Stomach (tissue), 19 donors: ENCODE data around the gene GTF2H3. TPM values are rescaled to one million over a fixed set of nuclear protein-coding genes. Genes with fewer than 3 reads are reported as not detected.

Experiments
- DNase-seq, 2 donors: peaks; one replicate each; pipeline versions ENCODE4 v3.0.0 to v3.0.0-alpha.2; 2013 to 2019
- H3K27ac ChIP-seq, 5 donors: fragments of 200-600 bp in 4 of 5; sonication (generic) in 4 of 5; one replicate each; pipeline ENCODE4 v1.5.1; 2013 to 2019; ENCODE audit warnings: mild to moderate bottlenecking in 1 of 5, moderate library complexity in 1 of 5
- H3K27me3 ChIP-seq, 3 donors: fragments of 200-600 bp; sonication (generic); one replicate each; pipeline ENCODE4 v1.5.1; 2017 to 2019; ENCODE audit warnings: mixed run types in 1 of 3
- H3K36me3 ChIP-seq, 4 donors: fragments of 200-600 bp; sonication (generic); 1 replicate in 3 of 4; 2 replicates in 1 of 4; pipeline ENCODE4 v1.5.1; 2016 to 2019
- H3K4me1 ChIP-seq, 4 donors: fragments of 200-600 bp; sonication (generic); one replicate each; pipeline ENCODE4 v1.5.1; 2016 to 2019
- H3K4me3 ChIP-seq, 4 donors: fragments of 200-600 bp; sonication (generic) in 3 of 4; one replicate each; pipeline ENCODE4 v1.5.1; 2016 to 2019; ENCODE audit warnings: mild to moderate bottlenecking in 1 of 4
- H3K9me3 ChIP-seq, 4 donors: fragments of 200-600 bp; sonication (generic); one replicate each; pipeline ENCODE4 v1.5.1; 2016 to 2019
- CTCF ChIP-seq, 7 experiments: fragments of 450-650 bp in 4 of 7; fragments of 200-600 bp in 3 of 7; sonication (generic) in 3 of 7; IDR thresholded peaks; one replicate each; pipeline ENCODE4 v1.5.1; 2016 to 2019; ENCODE audit warnings: antibody characterized with exemption in 7 of 7, control low read depth in 2 of 7, mild to moderate bottlenecking in 1 of 7
- EP300 ChIP-seq: sonication (generic); formaldehyde crosslinking; IDR thresholded peaks from one replicate; pipeline ENCODE4 v1.6.1; 2017; ENCODE audit warnings: antibody characterized with exemption
- POLR2A ChIP-seq, 4 donors: fragments of 450-650 bp; IDR thresholded peaks; one replicate each; pipeline ENCODE4 v1.6.1; 2016; ENCODE audit warnings: antibody characterized with exemption in 4 of 4, control low read depth in 2 of 4, mild to moderate bottlenecking in 1 of 4, moderate library complexity in 1 of 4
- POLR2AphosphoS5 ChIP-seq, 3 donors: sonication (generic); formaldehyde crosslinking; IDR thresholded peaks; one replicate each; pipeline ENCODE4 v1.6.1; 2016; ENCODE audit warnings: antibody characterized with exemption in 3 of 3
- WGBS, 5 donors: extraction: QIAGEN DNeasy Blood & Tissue Kit in 3 of 5; methylation state at CpG; one replicate each; pipeline versions ENCODE4 v1.1.5 to v1.1.7; 2013 to 2018; 5-methylcytosine and 5-hydroxymethylcytosine counted together
- intact Hi-C: fragments of 100-400 bp; cut with DNase I; formaldehyde crosslinking; loops from one replicate; pipeline ENCODE4 v1.15.1; 2023; ENCODE audit warnings: low total_unique reads
- long read RNA-seq, 10 donors: transcript quantifications; one replicate each; lab custom pipeline, GENCODE V29; 2026
- polyA plus RNA-seq, 3 donors: library from polyadenylated mRNA; stranded (reverse); fragments of 200-250 nt; gene quantifications; one replicate each; pipeline ENCODE4 v1.2.3, GENCODE V29; 2013
- total RNA-seq, 5 donors: library from RNA; depleted of rRNA; stranded (reverse); fragments of >200 nt; gene quantifications; one replicate each; pipeline versions ENCODE4 v1.1.0 to v1.2.3, GENCODE V29; 2014 to 2016
- donor health status: healthy with polysubstance abuse.
- donor health status: Bipolar disorder and iron deficiency.
- donor health status: healthy.

The GTF2H3 gene
- total RNA-seq = 10 to 100 TPM in 1 of 5 donors, 1 to 10 TPM in 3, not detected in 1; 2.9 to 40.2 (median 6.1) TPM
- 10 to 100 TPM in 1 of 3 donors, 1 to 10 TPM in 2; 5.2 to 10.3 (median 7.8) TPM for polyA plus RNA-seq
- long read RNA-seq, donor 1, partial matches to known transcripts = 0 of 4 reads
- long read RNA-seq, donor 1, other reads (novel, unspliced or antisense) = 0 of 4 reads
- long read RNA-seq, donor 2, transcript GTF2H3-212 (13 exons, 3,329 nt) = major isoform, 5 of 10 reads
- long read RNA-seq, donor 2, partial matches to known transcripts = 5 of 10 reads
- long read RNA-seq, donor 2, other reads (novel, unspliced or antisense) = 0 of 10 reads
- long read RNA-seq, donor 3, partial matches to known transcripts = 0 of 2 reads
- long read RNA-seq, donor 3, other reads (novel, unspliced or antisense) = 0 of 2 reads
- long read RNA-seq, donor 4 = 0 reads
- long read RNA-seq, donor 5, partial matches to known transcripts = 0 of 5 reads
- long read RNA-seq, donor 5, other reads (novel, unspliced or antisense) = 0 of 5 reads
- long read RNA-seq, donor 6, transcript GTF2H3-212 (13 exons, 3,329 nt) = major isoform, 13 of 14 reads
- long read RNA-seq, donor 6, partial matches to known transcripts = 0 of 14 reads
- long read RNA-seq, donor 6, other reads (novel, unspliced or antisense) = 0 of 14 reads
- long read RNA-seq, donor 7, partial matches to known transcripts = 0 of 2 reads
- long read RNA-seq, donor 7, other reads (novel, unspliced or antisense) = 0 of 2 reads
- long read RNA-seq, donor 8, transcript GTF2H3-212 (13 exons, 3,329 nt) = major isoform, 8 of 9 reads
- long read RNA-seq, donor 8, partial matches to known transcripts = 0 of 9 reads
- long read RNA-seq, donor 8, other reads (novel, unspliced or antisense) = 0 of 9 reads
- long read RNA-seq, donor 9, partial matches to known transcripts = 0 of 5 reads
- long read RNA-seq, donor 9, other reads (novel, unspliced or antisense) = 0 of 5 reads
- long read RNA-seq, donor 10, partial matches to known transcripts = 0 of 2 reads
- long read RNA-seq, donor 10, other reads (novel, unspliced or antisense) = 0 of 2 reads

GRCh38 chr12:123633379-123634141 lies at the start of gene GTF2H3, which contains the start of gene EIF2B1:
Gene GTF2H3, plus strand, starts transcription at chr12:123633829. Its CDS starts 31 bp downstream, at chr12:123633860.
Gene EIF2B1, minus strand, starts transcription at chr12:123633686. Its CDS starts 129 bp downstream, at chr12:123633557.
- peak within 1 kb of the TSS; percentile 64 to 94 (median 87) for H3K4me3 ChIP-seq
- intact Hi-C loops = no loop called here

GRCh38 chr12:123591702-123592481 lies 41.7 kb upstream of the GTF2H3 start:
- no peak for TF ChIP-seq POLR2AphosphoS5 (IDR thresholded peaks at IDR 0.05)
- no peak for TF ChIP-seq CTCF (IDR thresholded peaks at IDR 0.05)
- TF ChIP-seq POLR2A (IDR thresholded peaks at IDR 0.05) = no peak
- TF ChIP-seq EP300 = no peak
- DNase-seq = no peak
- peaks cover 23 to 74% (median 49%) of the 10 kb centered on the region in 4 donors for H3K4me1 ChIP-seq
- H3K9me3 ChIP-seq = no peaks in the 10 kb centered on the region
- WGBS, 5 donors = 74 to 79% (median 76%) methylated on average over 8 of the region's 8 CpGs
- intact Hi-C loops = no loop called here
- H3K27ac ChIP-seq = no peak overlapping the region
- H3K27me3 ChIP-seq = no peaks in the 10 kb centered on the region
- no peak overlapping the region for H3K4me3 ChIP-seq
- peaks cover 70 to 100% (median 100%) of the 10 kb centered on the region in 4 donors for H3K36me3 ChIP-seq

More at GRCh38 chr12:123633379-123634141, at the start of gene GTF2H3, which contains the start of gene EIF2B1:
- 0 to 1% (median 0%) methylated on average over 19 to 52 of the region's 52 CpGs for WGBS, 5 donors
- Histone ChIP-seq H3K4me1 (peaks cover 14 to 43% (median 29%) of the 10 kb centered on the region in 4 donors), H3K9me3 (no peaks in the 10 kb centered on the region), H3K27ac (peak within 1 kb of the TSS; percentile 75 to 89 (median 86)), H3K36me3 (peaks cover 28 to 45% (median 39%) of the 10 kb centered on the region in 4 donors), H3K27me3 (no peaks in the 10 kb centered on the region)
- DNase-seq = peak; percentile 97 to 99
- TF ChIP-seq CTCF (IDR thresholded peaks at IDR 0.05) (no peak), EP300 (no peak), POLR2A (IDR thresholded peaks at IDR 0.05) (peak in 2 of 4 donors; percentile 29 to 79), POLR2AphosphoS5 (IDR thresholded peaks at IDR 0.05) (peak; percentile 92 to 99 (median 97))

GRCh38 chr12:123595729-123596128 lies 37.9 kb upstream of the GTF2H3 start:
- no peak overlapping the region for H3K4me3 ChIP-seq
- intact Hi-C loops = no loop called here
- TF ChIP-seq CTCF (IDR thresholded peaks at IDR 0.05) (no peak), POLR2A (IDR thresholded peaks at IDR 0.05) (no peak), EP300 (no peak), POLR2AphosphoS5 (IDR thresholded peaks at IDR 0.05) (no peak)
- H3K9me3 ChIP-seq = no peaks in the 10 kb centered on the region
- no peak overlapping the region for H3K27ac ChIP-seq
- peak in 1 of 2 donors; percentile 48 for DNase-seq
- H3K36me3 ChIP-seq = peaks cover 45 to 86% (median 86%) of the 10 kb centered on the region in 4 donors
- H3K4me1 ChIP-seq = peaks cover 8 to 40% (median 25%) of the 10 kb centered on the region in 4 donors
- H3K27me3 ChIP-seq = no peaks in the 10 kb centered on the region
